SJSA1 (cell line): ENCODE measurements around the gene RAB22A. TPM values are rescaled to one million over a fixed set of nuclear protein-coding genes. Genes with fewer than 3 reads are reported as not detected.
"Not testable (repeated sequence)": the region's sequence is repeated elsewhere in the genome, so short reads cannot be mapped to it uniquely, and the experiment has no call there.

Experiments used
- DNase-seq, 2 experiments: peaks; one replicate each; pipeline ENCODE4 v3.0.0-alpha.2; 2015 to 2020; ENCODE audit warnings: low spot score in 2 of 2, low read depth in 1 of 2
- H3K27ac ChIP-seq: fragments of 250-450 bp; sonication (Bioruptor Pico); 2 replicates; pipeline ENCODE4 v1.5.1; 2020; ENCODE audit warnings: mild to moderate bottlenecking, moderate library complexity
- H3K27me3 ChIP-seq: fragments of 250-450 bp; sonication (Bioruptor Pico); replicated peaks from 2 replicates; pipeline ENCODE4 v1.5.1; 2020; ENCODE audit warnings: mild to moderate bottlenecking, moderate library complexity
- H3K36me3 ChIP-seq: fragments of 250-450 bp; sonication (Bioruptor Pico); 2 replicates; pipeline ENCODE4 v1.5.1; 2020; ENCODE audit warnings: mild to moderate bottlenecking
- H3K4me1 ChIP-seq: fragments of 250-450 bp; sonication (Bioruptor Pico); replicated peaks from 2 replicates; pipeline ENCODE4 v1.6.1; 2021; ENCODE audit warnings: mild to moderate bottlenecking
- H3K4me3 ChIP-seq: fragments of 250-450 bp; sonication (Bioruptor Pico); 2 replicates; pipeline ENCODE4 v1.5.1; 2020; ENCODE audit warnings: mild to moderate bottlenecking
- H3K9me3 ChIP-seq: fragments of 250-450 bp; sonication (Bioruptor Pico); replicated peaks from 2 replicates; pipeline ENCODE4 v1.5.1; 2020; ENCODE audit warnings: mild to moderate bottlenecking
- total RNA-seq: library from RNA; depleted of rRNA; stranded (reverse); fragments of >200 nt; shearing (Covaris generic); gene quantifications from 2 replicates; pipeline ENCODE4 v1.2.3, GENCODE V29; 2014; rRNA removed

Gene RAB22A
- total RNA-seq, 1 experiment from 2014 or later: 23.7 TPM

DNA sequence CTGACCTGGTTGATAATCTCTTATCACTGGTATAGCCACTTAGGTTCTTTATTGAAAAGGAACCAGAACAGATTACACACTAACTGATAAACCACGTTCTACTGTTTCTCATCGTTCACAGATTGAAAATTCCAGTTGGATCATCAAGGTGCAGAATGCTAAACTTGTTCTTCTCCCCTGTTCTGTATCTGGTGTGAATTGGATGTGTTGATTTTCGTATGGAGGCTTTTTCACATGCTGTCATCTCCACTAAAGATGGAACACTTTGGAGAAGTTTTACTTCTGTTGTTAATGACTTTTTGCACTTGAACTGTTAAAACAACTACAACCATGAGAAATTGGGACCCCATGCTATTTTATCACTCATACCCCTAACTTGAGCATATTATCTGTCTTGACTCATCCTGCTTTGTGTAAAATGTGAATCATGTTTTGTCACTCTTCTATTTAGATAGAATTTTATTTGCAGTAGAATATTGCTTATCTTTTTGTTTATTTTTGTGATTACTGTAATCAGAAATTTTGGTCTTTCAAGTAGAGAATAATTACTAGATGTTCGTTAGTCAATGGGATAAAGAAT is 97.0 kb downstream of the RAB22A start:
- Histone ChIP-seq H3K9me3 (no peaks in the 10 kb centered on the region), H3K4me1 (peaks cover 31% of the 10 kb centered on the region), H3K36me3 (peaks cover 13% of the 10 kb centered on the region; the same call in 1 of the 2 replicates), H3K27ac (no peak overlapping the region), H3K4me3 (no peak overlapping the region), H3K27me3 (no peaks in the 10 kb centered on the region)
- no peak for DNase-seq

DNA sequence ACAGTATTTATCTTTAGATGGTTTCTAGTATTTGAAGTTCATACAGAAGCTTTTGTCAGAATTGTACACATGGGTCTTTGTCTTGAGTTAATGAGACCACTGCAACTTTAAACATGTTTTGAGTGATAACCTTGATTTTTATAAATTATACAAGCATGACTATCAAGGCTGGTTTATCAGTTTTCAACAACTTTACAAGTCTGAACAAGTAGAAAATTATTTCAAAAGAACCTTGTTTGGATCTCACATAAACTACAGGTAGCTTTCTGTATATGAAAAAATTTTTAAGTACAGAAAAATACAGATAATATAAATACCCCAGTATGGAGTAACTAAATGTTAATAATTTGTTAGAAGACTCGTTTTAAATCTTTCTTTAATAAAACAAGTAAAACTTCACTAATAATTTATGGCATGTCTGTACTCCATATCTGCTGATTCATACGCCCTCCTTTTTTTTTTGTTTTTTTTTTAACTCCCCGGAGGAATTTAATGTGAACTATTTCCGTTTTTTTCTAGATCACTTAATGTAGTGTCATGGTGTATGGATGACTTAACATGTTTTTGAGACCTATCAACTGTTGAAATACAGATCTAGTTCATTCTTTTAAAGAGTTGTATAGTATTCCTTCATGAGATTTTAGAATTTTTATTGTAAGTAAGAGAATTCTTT is 97.8 kb downstream of the RAB22A start:
- Histone ChIP-seq H3K4me1 (peaks cover 31% of the 10 kb centered on the region), H3K36me3 (0 out of 2 replicates have a peak, but pooled peaks cover 7% of the 10 kb centered on the region), H3K4me3 (no peak overlapping the region), H3K27ac (0 out of 2 replicates have a peak overlapping the region, but pooled peaks have one; percentile 9), H3K27me3 (no peaks in the 10 kb centered on the region), H3K9me3 (no peaks in the 10 kb centered on the region)
- DNase-seq: no peak

DNA sequence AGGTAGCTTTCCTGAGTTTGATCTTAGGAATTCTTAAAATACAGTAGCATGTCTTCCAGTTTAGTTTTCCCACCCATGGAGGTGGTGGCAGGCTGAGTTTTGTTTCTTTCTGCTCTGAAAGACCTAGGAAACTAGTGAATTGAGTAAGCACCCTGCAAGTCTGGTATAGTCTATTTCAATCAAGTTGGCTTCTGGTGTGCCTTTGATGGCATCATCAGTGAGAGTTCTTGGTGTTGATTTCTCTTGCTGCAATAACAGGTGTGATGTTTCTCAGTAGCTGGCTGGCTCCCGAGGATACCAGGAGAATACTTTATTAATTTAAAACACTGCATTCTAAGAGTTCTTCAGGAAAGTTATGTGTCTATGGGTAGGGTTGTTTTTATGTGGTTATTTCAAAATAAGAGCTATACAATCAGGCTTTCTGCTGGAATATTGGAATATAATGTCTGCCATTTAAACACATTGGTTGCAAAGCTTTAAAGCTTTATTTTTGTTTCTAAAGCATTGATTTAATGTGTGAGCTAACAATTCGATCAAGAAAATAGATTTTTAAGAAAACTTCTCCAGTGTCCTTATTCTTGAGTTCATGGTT is 98.5 kb downstream of the RAB22A start:
- Histone ChIP-seq H3K4me1 (peaks cover 31% of the 10 kb centered on the region), H3K36me3 (0 out of 2 replicates have a peak, but pooled peaks cover 6% of the 10 kb centered on the region), H3K27ac (0 out of 2 replicates have a peak overlapping the region, but pooled peaks have one; percentile 9), H3K4me3 (no peak overlapping the region), H3K9me3 (no peaks in the 10 kb centered on the region), H3K27me3 (no peaks in the 10 kb centered on the region)
- DNase-seq: no peak

DNA sequence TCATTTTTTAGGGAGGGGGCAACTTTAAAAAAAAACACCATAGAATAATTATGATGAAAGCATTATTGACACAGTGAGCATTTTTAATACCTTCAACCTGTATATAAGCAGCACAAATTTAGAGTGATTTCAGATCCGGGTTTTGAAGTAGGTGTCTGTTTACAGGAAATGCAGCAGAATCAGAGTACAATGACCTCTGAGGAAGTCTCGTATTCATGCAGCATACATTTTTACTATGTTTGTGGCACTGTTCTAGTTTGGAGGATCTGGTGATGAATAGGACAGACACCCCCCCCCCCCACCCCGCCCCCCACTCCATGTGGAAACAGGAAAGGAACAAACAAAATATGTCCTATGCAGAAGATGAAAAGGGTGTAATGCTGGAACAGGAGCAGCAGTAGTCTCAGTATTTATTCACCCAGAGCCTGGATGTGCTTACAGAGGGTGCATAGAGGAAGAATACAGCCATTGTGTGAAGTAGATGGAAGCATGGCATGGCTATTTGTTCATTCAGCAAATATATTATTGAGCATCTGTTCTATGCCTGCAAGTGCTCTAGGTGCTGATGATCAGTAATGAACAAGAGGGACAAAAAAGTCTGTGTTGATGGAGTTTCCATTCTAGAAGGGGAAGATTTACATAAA is 99.2 kb downstream of the RAB22A start:
- H3K27me3 ChIP-seq: no peaks in the 10 kb centered on the region

DNA sequence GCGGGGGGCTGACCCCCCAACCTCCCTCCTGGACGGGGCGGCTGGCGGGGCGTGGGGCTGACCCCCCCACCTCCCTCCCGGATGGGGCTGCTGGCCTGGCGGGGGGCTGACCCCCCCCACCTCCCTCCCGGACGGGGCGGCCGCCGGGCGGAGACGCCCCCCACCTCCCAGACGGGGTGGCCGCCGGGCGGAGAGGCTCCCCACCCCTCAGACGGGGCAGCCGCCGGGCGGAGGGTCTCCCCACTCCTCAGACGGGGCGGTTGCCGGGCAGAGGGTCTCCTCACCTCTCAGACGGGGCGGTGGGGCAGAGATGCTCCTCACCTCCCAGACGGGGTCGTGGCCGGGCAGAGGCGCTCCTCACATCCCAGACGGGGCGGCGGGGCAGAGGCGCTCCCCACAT is 104.7 kb downstream of the RAB22A start:
- DNase-seq, H3K4me3 ChIP-seq, H3K27ac ChIP-seq, H3K9me3 ChIP-seq, H3K27me3 ChIP-seq, H3K4me1 ChIP-seq: not testable (repeated sequence)
- H3K36me3 ChIP-seq: peaks cover 26% of the 10 kb centered on the region

More for the DNA sequence above, 99.2 kb downstream of the RAB22A start:
- Histone ChIP-seq H3K4me1 (peaks cover 31% of the 10 kb centered on the region), H3K9me3 (no peaks in the 10 kb centered on the region), H3K36me3 (0 out of 2 replicates have a peak, but pooled peaks cover 4% of the 10 kb centered on the region), H3K4me3 (no peak overlapping the region), H3K27ac (no peak overlapping the region)
- no peak for DNase-seq

DNA sequence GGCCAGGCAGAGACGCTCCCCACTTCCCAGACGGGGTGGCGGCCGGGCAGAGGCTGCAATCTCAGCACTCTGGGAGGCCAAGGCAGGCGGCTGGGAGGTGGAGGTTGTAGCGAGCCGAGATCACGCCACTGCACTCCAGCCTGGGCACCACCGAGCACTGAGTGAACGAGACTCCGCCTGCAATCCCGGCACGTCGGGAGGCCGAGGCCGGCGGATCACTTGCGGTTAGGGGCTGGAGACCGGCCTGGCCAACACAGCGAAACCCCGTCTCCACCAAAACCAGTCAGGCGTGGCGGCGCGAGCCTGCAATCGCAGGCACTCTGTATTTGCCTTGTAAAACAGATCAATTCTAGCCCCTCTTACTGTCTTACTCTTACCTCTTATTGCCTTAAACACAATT is 105.3 kb downstream of the RAB22A start:
- not testable (repeated sequence) for H3K27me3 ChIP-seq, DNase-seq, H3K27ac ChIP-seq, H3K9me3 ChIP-seq, H3K4me1 ChIP-seq, H3K4me3 ChIP-seq
- H3K36me3 ChIP-seq: peaks cover 30% of the 10 kb centered on the region

DNA sequence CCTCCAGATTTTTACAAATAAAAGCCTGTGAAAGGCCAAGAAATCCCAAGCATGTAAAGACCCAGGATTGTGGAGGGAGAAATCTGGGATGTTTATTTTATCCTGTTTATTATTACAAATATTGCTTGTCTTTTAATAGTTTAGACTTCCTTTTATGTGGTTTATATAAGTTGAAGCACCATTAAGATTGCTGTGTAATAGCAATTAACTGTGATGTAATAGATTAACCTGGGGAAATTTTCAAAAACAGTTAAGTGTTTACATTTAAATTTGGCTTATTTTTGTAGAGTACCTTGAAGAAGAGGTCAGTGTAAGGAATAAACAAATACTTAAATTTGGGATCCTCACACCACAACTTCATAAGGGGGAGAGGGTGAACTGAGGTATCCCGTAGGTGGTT is 106.5 kb downstream of the RAB22A start:
- peaks cover 38% of the 10 kb centered on the region for H3K36me3 ChIP-seq
- no peak for DNase-seq
- H3K9me3 ChIP-seq: no peaks in the 10 kb centered on the region
- H3K4me1 ChIP-seq: peaks cover 12% of the 10 kb centered on the region
- no peaks in the 10 kb centered on the region for H3K27me3 ChIP-seq
- no peak overlapping the region for H3K4me3 ChIP-seq
- H3K27ac ChIP-seq: no peak overlapping the region

DNA sequence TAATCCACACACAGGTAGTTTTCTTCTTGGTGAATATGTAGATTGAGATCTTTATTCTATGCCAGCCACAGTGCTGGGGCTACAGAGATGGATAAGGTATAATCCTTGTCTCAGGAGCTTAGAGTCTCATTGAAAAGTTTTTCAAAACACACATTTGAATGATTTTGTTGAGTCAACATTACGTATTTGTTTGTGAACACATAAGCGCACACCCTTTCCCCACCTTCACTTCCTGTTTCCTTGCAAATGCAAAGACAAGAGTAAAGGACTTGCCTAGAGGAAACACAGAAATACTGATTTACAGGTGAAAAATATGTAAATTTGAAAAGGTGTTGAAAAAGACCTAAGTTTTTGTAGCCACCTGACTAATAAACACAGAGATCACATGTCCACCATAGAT is 107.3 kb downstream of the RAB22A start:
- H3K36me3 ChIP-seq: peaks cover 45% of the 10 kb centered on the region
- no peaks in the 10 kb centered on the region for H3K9me3 ChIP-seq
- DNase-seq: no peak

More for the DNA sequence above, 107.3 kb downstream of the RAB22A start:
- no peak overlapping the region for H3K4me3 ChIP-seq
- H3K4me1 ChIP-seq: peaks cover 12% of the 10 kb centered on the region
- no peaks in the 10 kb centered on the region for H3K27me3 ChIP-seq
- no peak overlapping the region for H3K27ac ChIP-seq

Other genes with a start within 250 kb of the RAB22A start
- not detected in 2 replicates for gene ANKRD60, start 81.1 kb upstream of the RAB22A start, total RNA-seq
- gene VAPB, start 79.5 kb downstream of the RAB22A start, total RNA-seq: 15.1 and 16.7 TPM in 2 replicates
- 0.24 TPM in 1 of 2 replicates, not detected in the other for gene APCDD1L, start 205.7 kb downstream of the RAB22A start, total RNA-seq